Measurements from ENCODE around the gene MRPS34. TPM values are rescaled to one million over a fixed set of nuclear protein-coding genes. Genes with fewer than 3 reads are reported as not detected.

MRPS34 gene
- total RNA-seq, 2 experiments from 2014 or later = 146 to 175 TPM

GRCh38 chr16:1778200-1779179 is 5.6 kb upstream of the MRPS34 start:
- ChIA-PET POLR2A (no interaction called here), CTCF (no interaction called here)
- H3K27me3 Mint-ChIP-seq = no peaks in the 10 kb centered on the region
- intact Hi-C loops (cut with DNase I, micrococcal nuclease) = no loop called here
- H3K36me3 Mint-ChIP-seq (ENCODE audit: low read depth) = peaks cover 8% of the 10 kb centered on the region
- DNase-seq (peak; percentile 6), ATAC-seq (no peak)
- no peak overlapping the region for H3K4me3 Mint-ChIP-seq
- H3K4me1 Mint-ChIP-seq = peaks cover 17% of the 10 kb centered on the region
- no peak overlapping the region for H3K27ac Mint-ChIP-seq
- no peaks in the 10 kb centered on the region for H3K9me3 Mint-ChIP-seq (ENCODE audit: low read depth)

DNA sequence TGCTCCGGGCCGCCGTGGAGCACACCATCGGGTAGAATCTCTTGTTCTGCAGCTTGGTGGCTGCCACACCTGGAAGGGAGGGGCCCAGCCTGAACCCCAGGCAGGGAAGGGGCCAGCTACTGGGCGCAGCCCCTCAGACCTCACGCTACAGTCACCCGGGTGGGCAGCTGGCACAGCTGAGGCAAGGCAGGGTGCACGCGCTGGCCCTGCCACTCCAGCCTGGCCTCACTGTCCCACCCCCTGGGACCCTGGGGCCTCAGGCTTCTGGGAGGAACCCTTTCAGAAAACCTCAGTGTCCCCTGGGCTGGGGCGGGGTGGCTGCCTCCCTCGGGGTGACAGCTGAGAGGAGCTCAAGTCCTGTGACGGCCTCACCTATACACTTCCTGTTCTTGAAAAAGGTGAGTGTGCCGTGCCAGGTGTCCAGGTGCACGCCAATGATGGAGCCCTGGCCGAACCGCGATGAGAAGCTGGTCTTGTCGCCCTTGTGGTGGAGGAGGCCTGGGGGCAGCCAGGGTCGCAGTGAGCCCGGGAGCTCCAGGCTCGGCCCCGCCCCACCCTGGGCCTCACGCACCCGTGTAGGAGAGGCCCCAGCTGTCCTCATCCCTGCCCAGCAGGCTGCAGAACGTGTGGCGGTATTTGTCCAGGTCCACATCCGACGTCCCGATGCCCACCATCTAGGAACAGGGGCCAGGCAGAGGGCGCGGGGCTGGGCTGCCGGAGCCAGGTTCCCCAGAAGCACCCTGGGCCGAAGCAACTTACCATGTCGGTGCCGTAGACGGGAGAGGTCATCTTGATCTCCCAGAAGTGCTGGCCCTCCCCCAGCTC is 4.7 kb upstream of the MRPS34 start:
- DNase-seq (peak; percentile 10), ATAC-seq (no peak)
- no peaks in the 10 kb centered on the region for H3K27me3 Mint-ChIP-seq
- intact Hi-C loops (cut with DNase I, micrococcal nuclease) = no loop called here
- H3K4me1 Mint-ChIP-seq = peaks cover 13% of the 10 kb centered on the region
- peaks cover 6% of the 10 kb centered on the region for H3K36me3 Mint-ChIP-seq (ENCODE audit: low read depth)
- H3K27ac Mint-ChIP-seq = no peak overlapping the region
- H3K4me3 Mint-ChIP-seq = no peak overlapping the region
- CTCF ChIA-PET = no interaction called here
- no peaks in the 10 kb centered on the region for H3K9me3 Mint-ChIP-seq (ENCODE audit: low read depth)
- POLR2A ChIA-PET = no interaction called here

- Mint-ChIP-seq H3K4me1 (peaks cover 13% of the 10 kb centered on the region), H3K9me3 (ENCODE audit: low read depth) (no peaks in the 10 kb centered on the region), H3K4me3 (no peak overlapping the region), H3K27ac (no peak overlapping the region), H3K36me3 (ENCODE audit: low read depth) (peaks cover 11% of the 10 kb centered on the region), H3K27me3 (no peaks in the 10 kb centered on the region)
- ChIA-PET POLR2A (no interaction called here), CTCF (no interaction called here)
- intact Hi-C loops (cut with DNase I, micrococcal nuclease) = no loop called here
- ATAC-seq (no peak), DNase-seq (no peak)
Observed at GRCh38 chr16:1776991-1777374, 4.0 kb upstream of the MRPS34 start.

GRCh38 chr16:1776672-1776955 is 3.7 kb upstream of the MRPS34 start:
- DNase-seq = peak; percentile 4
- Mint-ChIP-seq H3K27ac (no peak overlapping the region), H3K4me3 (no peak overlapping the region), H3K4me1 (peaks cover 11% of the 10 kb centered on the region), H3K36me3 (ENCODE audit: low read depth) (peaks cover 14% of the 10 kb centered on the region), H3K9me3 (ENCODE audit: low read depth) (no peaks in the 10 kb centered on the region), H3K27me3 (no peaks in the 10 kb centered on the region)
- POLR2A ChIA-PET = no interaction called here
- intact Hi-C loops (cut with DNase I, micrococcal nuclease) = no loop called here
- CTCF ChIA-PET = no interaction called here
- no peak for ATAC-seq

GRCh38 chr16:1775846-1776671 is 3.1 kb upstream of the MRPS34 start:
- H3K36me3 Mint-ChIP-seq (ENCODE audit: low read depth) = peaks cover 12% of the 10 kb centered on the region
- peaks cover 5% of the 10 kb centered on the region for H3K4me1 Mint-ChIP-seq
- intact Hi-C loops (cut with DNase I, micrococcal nuclease) = no loop called here
- H3K27ac Mint-ChIP-seq = no peak overlapping the region
- no peaks in the 10 kb centered on the region for H3K27me3 Mint-ChIP-seq
- no peak overlapping the region for H3K4me3 Mint-ChIP-seq
- no peak for DNase-seq
- ATAC-seq = no peak
- H3K9me3 Mint-ChIP-seq (ENCODE audit: low read depth) = no peaks in the 10 kb centered on the region
- ChIA-PET CTCF (interaction anchor here (0.6 kb wide), 2 partner anchors 60 to 360 kb away, joined by 3 read pairs; partner anchors contain the start of gene PKD1), POLR2A (no interaction called here)

DNA sequence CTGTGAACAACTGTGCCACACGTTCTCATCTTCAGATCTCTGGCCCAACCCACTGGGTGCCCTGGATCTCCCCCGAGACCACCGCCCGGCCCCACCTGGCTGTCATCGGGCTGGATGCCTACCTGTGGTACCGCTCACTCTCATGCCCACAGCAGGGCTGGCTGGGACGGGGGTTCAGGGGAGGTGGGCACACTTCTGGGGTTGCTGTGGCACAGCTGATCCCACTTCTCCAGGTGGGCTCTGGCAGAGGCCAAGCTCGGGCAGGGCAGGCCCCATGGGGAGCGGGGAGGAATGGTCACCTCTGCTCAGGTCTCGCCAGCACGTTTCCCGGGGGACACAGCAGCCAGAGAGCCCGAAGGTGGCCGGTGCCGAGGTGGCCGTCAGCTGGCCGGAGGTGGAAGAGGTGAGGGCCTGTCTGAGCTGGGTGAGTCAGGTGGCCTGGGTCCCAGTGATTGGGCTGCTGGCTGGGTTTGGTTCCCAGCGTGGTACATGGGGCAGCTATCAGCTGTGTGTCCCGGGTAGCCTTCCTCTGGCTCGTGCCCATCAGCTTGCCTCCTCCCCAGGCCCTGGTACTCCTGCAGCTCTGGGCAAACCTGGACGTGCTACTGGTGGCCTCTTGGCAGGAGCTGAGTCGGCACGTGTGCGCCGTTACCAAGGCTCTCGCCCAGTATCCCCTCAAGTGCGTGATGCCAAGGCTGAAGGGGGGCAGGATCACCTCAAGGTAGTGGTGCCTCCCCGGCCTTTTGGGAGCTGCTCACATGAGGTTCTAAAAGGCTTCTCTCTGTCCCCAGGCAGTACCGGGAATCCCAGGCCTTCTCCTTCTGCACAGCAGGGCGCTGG is 2.3 kb upstream of the MRPS34 start:
- CTCF ChIA-PET = interaction anchor here (0.6 kb wide), 2 partner anchors 59 to 361 kb away, joined by 3 read pairs; partner anchors contain the start of gene PKD1
- Mint-ChIP-seq H3K9me3 (ENCODE audit: low read depth) (no peaks in the 10 kb centered on the region), H3K27me3 (no peaks in the 10 kb centered on the region), H3K36me3 (ENCODE audit: low read depth) (peaks cover 17% of the 10 kb centered on the region), H3K4me3 (peak overlapping the region; percentile 26), H3K27ac (no peak overlapping the region), H3K4me1 (peaks cover 6% of the 10 kb centered on the region)
- DNase-seq (no peak), ATAC-seq (no peak)
- POLR2A ChIA-PET = interaction anchor here (0.7 to 5.2 kb wide), 2 partner anchors 7 to 10 kb away, joined by 3 to 39 read pairs; partner anchors contain the start of genes NUBP2 and SPSB3
- intact Hi-C loops (cut with DNase I, micrococcal nuclease) = no loop called here

DNA sequence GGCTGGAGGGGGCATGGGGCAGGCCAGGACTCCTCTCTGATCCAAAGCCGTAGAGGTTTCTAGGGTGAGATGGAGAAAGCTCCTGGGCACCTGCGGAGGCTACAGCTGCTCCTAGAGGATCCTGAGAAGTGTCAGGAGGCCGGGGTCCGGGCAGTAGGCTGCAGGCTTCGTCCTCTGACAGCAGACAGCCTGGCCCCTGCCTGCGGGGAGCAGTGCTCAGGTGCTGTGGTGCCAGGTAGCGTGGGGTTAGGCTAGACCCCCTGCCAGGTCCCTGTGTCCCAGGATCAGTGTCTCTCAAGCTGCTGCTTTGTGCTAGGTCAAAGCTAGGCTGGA is 1.5 kb upstream of the MRPS34 start:
- Mint-ChIP-seq H3K9me3 (ENCODE audit: low read depth) (no peaks in the 10 kb centered on the region), H3K27me3 (no peaks in the 10 kb centered on the region), H3K4me1 (peaks cover 9% of the 10 kb centered on the region), H3K36me3 (ENCODE audit: low read depth) (peaks cover 19% of the 10 kb centered on the region), H3K4me3 (peak overlapping the region; percentile 94), H3K27ac (no peak overlapping the region)
- POLR2A ChIA-PET = interaction anchor here (0.7 to 5.2 kb wide), 2 partner anchors 8 to 9 kb away, joined by 3 to 39 read pairs; partner anchors contain the start of genes NUBP2 and SPSB3
- CTCF ChIA-PET = interaction anchor here (1.0 kb wide), 1 partner anchor 8 kb away, joined by 5 read pairs; the partner anchor contains the start of genes NUBP2 and SPSB3
- intact Hi-C loops (cut with DNase I, micrococcal nuclease) = loop anchor here (5.0 kb wide), 4 partner anchors 67 to 1092 kb away; partner anchors contain the start of genes GNPTG (in 1 of the 2), JMJD8 (in 1 of the 2), MAPK8IP3 (in 1 of the 2) and STUB1 (in 1 of the 2)
- DNase-seq (no peak), ATAC-seq (no peak)

DNA sequence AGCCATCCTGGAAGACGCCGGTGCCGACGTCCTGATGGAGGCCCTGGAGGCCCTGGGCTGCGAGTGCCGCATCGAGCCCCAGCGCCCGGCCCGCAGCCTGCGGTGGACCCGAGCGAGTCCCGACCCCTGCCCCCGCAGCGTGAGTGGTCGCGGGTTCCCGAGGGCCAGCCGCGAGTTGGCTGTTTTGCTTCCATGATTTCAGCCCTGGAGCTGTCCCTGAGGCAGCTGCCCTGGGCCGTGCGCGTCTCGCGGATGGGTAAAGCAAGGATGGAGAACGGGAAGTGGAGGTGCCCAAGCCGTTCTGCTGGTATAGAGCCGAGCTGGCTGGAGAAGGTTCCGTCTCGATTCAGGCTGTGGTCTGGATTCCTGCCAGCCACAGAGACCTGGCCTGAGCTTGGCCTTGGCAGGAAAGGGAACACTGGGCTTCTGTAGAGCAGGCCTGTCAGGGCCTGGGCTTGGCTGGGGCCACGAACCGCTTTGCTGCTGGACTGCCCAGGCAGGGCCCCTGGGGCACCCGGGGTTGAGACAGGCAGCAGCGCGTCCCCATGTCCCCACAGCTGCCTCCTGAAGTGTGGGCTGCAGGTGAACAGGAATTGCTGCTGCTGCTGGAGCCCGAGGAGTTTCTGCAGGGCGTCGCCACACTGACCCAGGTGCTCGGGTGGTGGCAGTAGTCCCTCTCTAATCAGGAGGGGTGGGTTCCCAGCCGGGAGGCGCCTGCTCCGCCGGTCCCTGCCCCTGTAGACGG is 941 bp upstream of the MRPS34 start:
- H3K36me3 Mint-ChIP-seq (ENCODE audit: low read depth) = peaks cover 19% of the 10 kb centered on the region
- ChIA-PET CTCF (interaction anchor here (0.7 to 1.0 kb wide), 3 partner anchors 9 to 1238 kb away, joined by 3 to 5 read pairs (median 4); partner anchors contain the start of genes NUBP2 and SPSB3), POLR2A (interaction anchor here (5.2 kb wide), 1 partner anchor 9 kb away, joined by 39 read pairs; the partner anchor contains the start of genes NUBP2 and SPSB3)
- no peaks in the 10 kb centered on the region for H3K27me3 Mint-ChIP-seq
- H3K4me1 Mint-ChIP-seq = peaks cover 9% of the 10 kb centered on the region
- ATAC-seq (peak; percentile 3), DNase-seq (peak; percentile 52)
- intact Hi-C loops (cut with DNase I, micrococcal nuclease) = loop anchor here (1.0 to 5.0 kb wide), 18 partner anchors 8 to 1092 kb away; partner anchors contain the start of genes MAPK8IP3 (in 2 of the 2), NUBP2 (in 2 of the 2), SPSB3 (in 2 of the 2) and CRAMP1 (in 1 of the 2)
- H3K4me3 Mint-ChIP-seq = peak overlapping the region; percentile 94
- no peaks in the 10 kb centered on the region for H3K9me3 Mint-ChIP-seq (ENCODE audit: low read depth)
- peak overlapping the region; percentile 83 for H3K27ac Mint-ChIP-seq

DNA sequence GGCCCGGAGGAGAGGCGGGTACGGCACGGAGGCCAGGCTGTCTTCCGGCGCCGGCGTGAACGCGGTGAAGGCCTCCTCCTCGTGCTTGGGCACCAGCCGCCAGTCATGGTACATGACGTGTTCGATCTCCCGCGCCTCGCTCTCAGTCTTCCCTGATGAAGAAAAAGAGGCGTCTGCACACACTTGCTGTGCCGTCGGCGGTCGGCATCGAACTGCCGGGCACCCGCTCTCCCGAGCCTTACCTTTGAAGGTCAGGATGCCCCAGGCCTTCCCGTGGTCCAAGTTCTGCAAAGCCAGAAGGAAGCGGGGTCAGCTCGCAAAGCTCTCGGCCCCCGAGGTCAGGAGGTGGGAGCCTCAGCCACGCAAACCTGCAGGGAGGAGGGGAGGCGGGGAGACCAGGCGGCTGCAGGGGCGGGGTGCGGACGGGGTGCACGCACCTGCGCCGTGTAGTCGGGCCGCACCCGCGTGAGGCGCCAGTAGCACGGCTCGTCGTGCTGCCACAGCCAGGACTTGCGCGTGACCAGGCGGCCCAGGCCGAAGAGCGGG is 499 bp downstream of the MRPS34 start, which contains the start of gene EME2:
Gene EME2 (plus strand): TSS at position 449 of the 546 bp plus-strand sequence. CDS start 418 bp downstream, outside the sequence.
- Mint-ChIP-seq H3K4me3 (peak within 1 kb of the TSS; percentile 94), H3K9me3 (ENCODE audit: low read depth) (no peaks in the 10 kb centered on the region), H3K36me3 (ENCODE audit: low read depth) (peaks cover 22% of the 10 kb centered on the region), H3K4me1 (peaks cover 9% of the 10 kb centered on the region), H3K27me3 (no peaks in the 10 kb centered on the region), H3K27ac (peak within 1 kb of the TSS; percentile 99)
- ChIA-PET POLR2A (interaction anchor here (1.4 to 5.2 kb wide), 2 partner anchors 10 to 192 kb away, joined by 3 to 39 read pairs; partner anchors contain the start of genes NUBP2, RPS2 and SPSB3), CTCF (interaction anchor here (1.3 to 2.0 kb wide), 2 partner anchors 10 to 65 kb away, joined by 4 to 16 read pairs; partner anchors contain the start of genes NUBP2 and SPSB3)
- DNase-seq = peak; percentile 82
- intact Hi-C loops (cut with DNase I, micrococcal nuclease) = loop anchor here (2.0 to 5.0 kb wide), 9 partner anchors 65 to 1090 kb away; partner anchors contain the start of genes GNPTG (in 1 of the 2), JMJD8 (in 1 of the 2), MAPK8IP3 (in 1 of the 2) and MLST8 (in 1 of the 2)
- ATAC-seq = peak; percentile 30
